H1 (cell line): Measurements from ENCODE around the gene UFSP2. TPM values are rescaled to one million over a fixed set of nuclear protein-coding genes. Genes with fewer than 3 reads are reported as not detected.

Experiments used
- CHD2 ChIP-seq: IDR thresholded peaks from 2 replicates; pipeline ENCODE4 v1.6.1; 2012; ENCODE audit warnings: low read length, improper control_type of control experiment
- HDAC2 ChIP-seq, 2 experiments: fragments of 300-600 bp in 1 of 2; sonication (generic) in 1 of 2; IDR thresholded peaks; 2 replicates each; pipeline ENCODE4 v1.6.1; 2011 to 2012; ENCODE audit warnings: low read depth in 2 of 2, low read length in 2 of 2, mild to moderate bottlenecking in 2 of 2, moderate library complexity in 2 of 2, borderline replicate concordance in 1 of 2, inconsistent platforms in 1 of 2
- JUN ChIP-seq: IDR thresholded peaks from 2 replicates; pipeline ENCODE4 v1.6.1; 2011; ENCODE audit warnings: low read depth, mild to moderate bottlenecking, improper control_type of control experiment, low read length
- POLR2A ChIP-seq, 2 experiments: IDR thresholded peaks; 1 replicate in 1 of 2; 2 replicates in 1 of 2; pipeline ENCODE4 v1.6.1; 2011; ENCODE audit warnings: low read depth in 2 of 2, low read length in 2 of 2, mild to moderate bottlenecking in 2 of 2; ENCODE audit errors: control extremely low read depth in 1 of 2
- RAD21 ChIP-seq, 2 experiments: IDR thresholded peaks in 1 of 2; conservative IDR thresholded peaks in 1 of 2; 2 replicates each; pipeline ENCODE4 v1.6.1; 2011; ENCODE audit warnings: low read depth in 2 of 2, low read length in 2 of 2, improper control_type of control experiment in 1 of 2, inconsistent platforms in 1 of 2, mild to moderate bottlenecking in 1 of 2, moderate library complexity in 1 of 2
- TCF12 ChIP-seq: IDR thresholded peaks from 2 replicates; pipeline ENCODE4 v1.6.1; 2011; ENCODE audit warnings: low read depth, mild to moderate bottlenecking, low read length
- polyA plus RNA-seq, 7 experiments: library from polyadenylated mRNA; depleted of rRNA in 3 of 7; stranded (reverse) in 5 of 7; unstranded in 2 of 7; fragments of >200 nt in 5 of 7; fragments of 200-250 nt in 2 of 7; gene quantifications; 1 replicate in 5 of 7; 2 replicates in 1 of 7; 4 replicates in 1 of 7; pipeline versions ENCODE4 v1.2.1 to v1.2.3, GENCODE V29; 2011 to 2013; ENCODE audit warnings: missing spikeins in 2 of 7, mixed read lengths in 2 of 7
- total RNA-seq: library from RNA; stranded (reverse); fragmentation: NEBNext Ultra II Directional; extraction: Animal tissue kit (Norgen Biotek cat#: 25700); gene quantifications from 2 replicates; pipeline ENCODE4 v1.2.1, GENCODE V29; 2021
- TF ChIP-seq, protein P1 (sequence below): fragments of 300-600 bp; sonication (generic); IDR thresholded peaks from 2 replicates; pipeline ENCODE4 v1.7.1; 2012; ENCODE audit warnings: low read length, moderate library complexity, mild to moderate bottlenecking, inconsistent platforms; ENCODE audit not compliant: insufficient replicate concordance

UFSP2 gene
- total and polyA plus RNA-seq, 2 of the 8 experiments (the other 6 are each of a cell fraction or from before 2014, with no cell fraction given) = 22.9 to 26.0 TPM

DNA sequence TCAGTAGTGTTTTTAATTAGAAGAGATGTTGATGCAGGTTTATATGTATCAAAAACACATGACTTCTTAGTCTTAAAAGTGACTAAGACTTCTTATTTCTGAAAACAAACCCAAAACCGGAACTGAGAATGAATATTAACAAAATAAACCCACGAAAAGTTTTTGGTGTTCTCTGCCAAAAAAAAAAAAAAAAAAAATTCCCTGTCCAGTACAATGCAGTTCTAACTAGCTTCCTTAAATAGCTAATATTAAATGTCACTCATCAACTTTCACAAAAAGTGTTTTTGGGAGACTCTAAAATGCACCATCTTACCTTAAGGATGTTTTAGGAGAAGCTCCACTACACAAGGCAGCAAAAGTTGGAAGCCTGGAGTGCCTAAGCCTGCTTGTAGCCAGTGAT is 27.1 kb downstream of the UFSP2 start (continued):
- no peak for TF ChIP-seq HDAC2 (IDR thresholded peaks at IDR 0.05; ENCODE audit: borderline replicate concordance in 1 of 2, low read depth in 2 of 2, low read length in 2 of 2)
- TF ChIP-seq, protein P1, sequence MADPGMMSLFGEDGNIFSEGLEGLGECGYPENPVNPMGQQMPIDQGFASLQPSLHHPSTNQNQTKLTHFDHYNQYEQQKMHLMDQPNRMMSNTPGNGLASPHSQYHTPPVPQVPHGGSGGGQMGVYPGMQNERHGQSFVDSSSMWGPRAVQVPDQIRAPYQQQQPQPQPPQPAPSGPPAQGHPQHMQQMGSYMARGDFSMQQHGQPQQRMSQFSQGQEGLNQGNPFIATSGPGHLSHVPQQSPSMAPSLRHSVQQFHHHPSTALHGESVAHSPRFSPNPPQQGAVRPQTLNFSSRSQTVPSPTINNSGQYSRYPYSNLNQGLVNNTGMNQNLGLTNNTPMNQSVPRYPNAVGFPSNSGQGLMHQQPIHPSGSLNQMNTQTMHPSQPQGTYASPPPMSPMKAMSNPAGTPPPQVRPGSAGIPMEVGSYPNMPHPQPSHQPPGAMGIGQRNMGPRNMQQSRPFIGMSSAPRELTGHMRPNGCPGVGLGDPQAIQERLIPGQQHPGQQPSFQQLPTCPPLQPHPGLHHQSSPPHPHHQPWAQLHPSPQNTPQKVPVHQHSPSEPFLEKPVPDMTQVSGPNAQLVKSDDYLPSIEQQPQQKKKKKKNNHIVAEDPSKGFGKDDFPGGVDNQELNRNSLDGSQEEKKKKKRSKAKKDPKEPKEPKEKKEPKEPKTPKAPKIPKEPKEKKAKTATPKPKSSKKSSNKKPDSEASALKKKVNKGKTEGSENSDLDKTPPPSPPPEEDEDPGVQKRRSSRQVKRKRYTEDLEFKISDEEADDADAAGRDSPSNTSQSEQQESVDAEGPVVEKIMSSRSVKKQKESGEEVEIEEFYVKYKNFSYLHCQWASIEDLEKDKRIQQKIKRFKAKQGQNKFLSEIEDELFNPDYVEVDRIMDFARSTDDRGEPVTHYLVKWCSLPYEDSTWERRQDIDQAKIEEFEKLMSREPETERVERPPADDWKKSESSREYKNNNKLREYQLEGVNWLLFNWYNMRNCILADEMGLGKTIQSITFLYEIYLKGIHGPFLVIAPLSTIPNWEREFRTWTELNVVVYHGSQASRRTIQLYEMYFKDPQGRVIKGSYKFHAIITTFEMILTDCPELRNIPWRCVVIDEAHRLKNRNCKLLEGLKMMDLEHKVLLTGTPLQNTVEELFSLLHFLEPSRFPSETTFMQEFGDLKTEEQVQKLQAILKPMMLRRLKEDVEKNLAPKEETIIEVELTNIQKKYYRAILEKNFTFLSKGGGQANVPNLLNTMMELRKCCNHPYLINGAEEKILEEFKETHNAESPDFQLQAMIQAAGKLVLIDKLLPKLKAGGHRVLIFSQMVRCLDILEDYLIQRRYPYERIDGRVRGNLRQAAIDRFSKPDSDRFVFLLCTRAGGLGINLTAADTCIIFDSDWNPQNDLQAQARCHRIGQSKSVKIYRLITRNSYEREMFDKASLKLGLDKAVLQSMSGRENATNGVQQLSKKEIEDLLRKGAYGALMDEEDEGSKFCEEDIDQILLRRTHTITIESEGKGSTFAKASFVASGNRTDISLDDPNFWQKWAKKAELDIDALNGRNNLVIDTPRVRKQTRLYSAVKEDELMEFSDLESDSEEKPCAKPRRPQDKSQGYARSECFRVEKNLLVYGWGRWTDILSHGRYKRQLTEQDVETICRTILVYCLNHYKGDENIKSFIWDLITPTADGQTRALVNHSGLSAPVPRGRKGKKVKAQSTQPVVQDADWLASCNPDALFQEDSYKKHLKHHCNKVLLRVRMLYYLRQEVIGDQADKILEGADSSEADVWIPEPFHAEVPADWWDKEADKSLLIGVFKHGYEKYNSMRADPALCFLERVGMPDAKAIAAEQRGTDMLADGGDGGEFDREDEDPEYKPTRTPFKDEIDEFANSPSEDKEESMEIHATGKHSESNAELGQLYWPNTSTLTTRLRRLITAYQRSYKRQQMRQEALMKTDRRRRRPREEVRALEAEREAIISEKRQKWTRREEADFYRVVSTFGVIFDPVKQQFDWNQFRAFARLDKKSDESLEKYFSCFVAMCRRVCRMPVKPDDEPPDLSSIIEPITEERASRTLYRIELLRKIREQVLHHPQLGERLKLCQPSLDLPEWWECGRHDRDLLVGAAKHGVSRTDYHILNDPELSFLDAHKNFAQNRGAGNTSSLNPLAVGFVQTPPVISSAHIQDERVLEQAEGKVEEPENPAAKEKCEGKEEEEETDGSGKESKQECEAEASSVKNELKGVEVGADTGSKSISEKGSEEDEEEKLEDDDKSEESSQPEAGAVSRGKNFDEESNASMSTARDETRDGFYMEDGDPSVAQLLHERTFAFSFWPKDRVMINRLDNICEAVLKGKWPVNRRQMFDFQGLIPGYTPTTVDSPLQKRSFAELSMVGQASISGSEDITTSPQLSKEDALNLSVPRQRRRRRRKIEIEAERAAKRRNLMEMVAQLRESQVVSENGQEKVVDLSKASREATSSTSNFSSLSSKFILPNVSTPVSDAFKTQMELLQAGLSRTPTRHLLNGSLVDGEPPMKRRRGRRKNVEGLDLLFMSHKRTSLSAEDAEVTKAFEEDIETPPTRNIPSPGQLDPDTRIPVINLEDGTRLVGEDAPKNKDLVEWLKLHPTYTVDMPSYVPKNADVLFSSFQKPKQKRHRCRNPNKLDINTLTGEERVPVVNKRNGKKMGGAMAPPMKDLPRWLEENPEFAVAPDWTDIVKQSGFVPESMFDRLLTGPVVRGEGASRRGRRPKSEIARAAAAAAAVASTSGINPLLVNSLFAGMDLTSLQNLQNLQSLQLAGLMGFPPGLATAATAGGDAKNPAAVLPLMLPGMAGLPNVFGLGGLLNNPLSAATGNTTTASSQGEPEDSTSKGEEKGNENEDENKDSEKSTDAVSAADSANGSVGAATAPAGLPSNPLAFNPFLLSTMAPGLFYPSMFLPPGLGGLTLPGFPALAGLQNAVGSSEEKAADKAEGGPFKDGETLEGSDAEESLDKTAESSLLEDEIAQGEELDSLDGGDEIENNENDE = no peak
- TF ChIP-seq CHD2 = no peak
- no peak for TF ChIP-seq TCF12
- no peak for TF ChIP-seq JUN
- TF ChIP-seq RAD21 (IDR thresholded peaks at IDR 0.05 in 1 of 2, conservative IDR thresholded peaks at IDR 0.05 in 1 of 2; ENCODE audit: low read depth in 2 of 2, low read length in 2 of 2) = no peak
- TF ChIP-seq POLR2A (IDR thresholded peaks at IDR 0.05; ENCODE audit: control extremely low read depth in 1 of 2, low read depth in 2 of 2, low read length in 2 of 2) = no peak
